K562 (cell line): ENCODE results near the gene CHD5. TPM values are rescaled to one million over a fixed set of nuclear protein-coding genes. Genes with fewer than 3 reads are reported as not detected.

ENCODE experiments used
- ATAC-seq: fragments of 200-7000 bp; cut with Tn5 transposase; 3 replicates; pipeline ENCODE4 v1.9.1; 2020; ENCODE audit warnings: moderate library complexity
- BruUV-seq: library from RNA; stranded (reverse); fragments of 400-500 nt; replicated peaks from 2 replicates; lab custom pipeline; 2021; lab: Mats Ljungman, UMichigan
- CTCF ChIA-PET: fragments of 300-600 bp; formaldehyde crosslinking; extraction: SDS; loops from one replicate; lab custom pipeline; 2021; ENCODE audit warnings: low intra/inter-chr PET ratio; lab: Yijun Ruan, JAX
- POLR2A ChIA-PET: fragments of 300-600, 350-650 bp; sonication (Branson Sonifier 250); formaldehyde crosslinking; extraction: SDS; loops from one replicate; lab custom pipeline; 2021; ENCODE audit warnings: antibody characterized with exemption, inconsistent platforms; lab: Yijun Ruan, JAX
- DNase-seq, 4 experiments: peaks; one replicate each; pipeline versions ENCODE4 v3.0.0 to v3.0.0-alpha.2; 2011 to 2018; ENCODE audit warnings: low spot score in 3 of 4, mixed read lengths in 3 of 4; ENCODE audit errors: extremely low read depth in 1 of 4
- FAIRE-seq: peaks from 2 replicates; lab custom pipeline; 2011; peaks lifted over from hg19 to GRCh38; lab: Jason Lieb, UNC
- H2AFZ ChIP-seq: 2 replicates; pipeline ENCODE4 v1.6.0; 2011; ENCODE audit warnings: low read depth, low read length, control low read depth, inconsistent platforms
- H3K27ac ChIP-seq: fragments of 200-600 bp; 3 replicates; pipeline ENCODE4 v1.8.0; 2011; ENCODE audit warnings: low read depth, mild to moderate bottlenecking, control low read depth, inconsistent platforms, low read length, moderate library complexity, mixed read lengths; ENCODE audit errors: extremely low read depth
- H3K27me3 ChIP-seq, 2 experiments: fragments of 300-600 bp in 1 of 2; 2 replicates in 1 of 2; 3 replicates in 1 of 2; pipeline versions ENCODE4 v1.6.0 to v1.8.0; 2011; ENCODE audit warnings: inconsistent platforms in 2 of 2, low read length in 2 of 2, mild to moderate bottlenecking in 1 of 2, mixed read lengths in 1 of 2, moderate library complexity in 1 of 2; ENCODE audit not compliant: control insufficient read depth in 2 of 2, insufficient read depth in 2 of 2
- H3K36me3 ChIP-seq: fragments of 300-600 bp; 3 replicates; pipeline ENCODE4 v1.8.0; 2011; ENCODE audit warnings: mild to moderate bottlenecking, low read length, inconsistent platforms; ENCODE audit not compliant: control insufficient read depth, insufficient read depth
- H3K4me1 ChIP-seq, 2 experiments: fragments of 200-600 bp in 1 of 2; replicated peaks in 1 of 2; 2 replicates in 1 of 2; 3 replicates in 1 of 2; pipeline versions ENCODE4 v1.5.1 to v1.8.0; 2011; ENCODE audit warnings: inconsistent platforms in 2 of 2, low read length in 2 of 2, mild to moderate bottlenecking in 1 of 2, mixed read lengths in 1 of 2, moderate library complexity in 1 of 2; ENCODE audit not compliant: control insufficient read depth in 2 of 2, insufficient read depth in 2 of 2
- H3K4me2 ChIP-seq: 2 replicates; pipeline ENCODE4 v1.6.1; 2011; ENCODE audit warnings: low read length, control low read depth, inconsistent platforms, mixed read lengths; ENCODE audit not compliant: insufficient read depth
- H3K4me3 ChIP-seq: fragments of 200-600 bp; sonication (generic), shearing (Covaris generic); 2 replicates; pipeline ENCODE4 v1.5.1; 2016; ENCODE audit warnings: control low read depth, inconsistent platforms
- H3K79me2 ChIP-seq: fragments of 200-600 bp; 3 replicates; pipeline ENCODE4 v1.8.0; 2011; ENCODE audit warnings: low read length, inconsistent platforms; ENCODE audit not compliant: control insufficient read depth, insufficient read depth
- H3K9ac ChIP-seq, 2 experiments: 2 replicates each; pipeline versions ENCODE4 v1.6.0 to v1.6.1; 2011; ENCODE audit warnings: low read depth in 2 of 2, low read length in 2 of 2, control low read depth in 1 of 2, inconsistent platforms in 1 of 2, mild to moderate bottlenecking in 1 of 2, mixed read lengths in 1 of 2; ENCODE audit not compliant: insufficient read depth in 1 of 2
- H3K9me1 ChIP-seq: one replicate; pipeline ENCODE4 v1.6.0; 2011; ENCODE audit warnings: inconsistent platforms, mild to moderate bottlenecking, low read length, moderate library complexity; ENCODE audit not compliant: control insufficient read depth, insufficient read depth
- H3K9me3 ChIP-seq: replicated peaks from 2 replicates; pipeline ENCODE4 v1.5.1; 2011; ENCODE audit warnings: low read depth, low read length, inconsistent platforms; ENCODE audit not compliant: control insufficient read depth, insufficient read depth
- H4K20me1 ChIP-seq: replicated peaks from 2 replicates; pipeline ENCODE4 v1.6.1; 2011; ENCODE audit warnings: low read length, inconsistent platforms, mixed read lengths; ENCODE audit not compliant: control insufficient read depth, insufficient read depth
- NRF1 ChIP-seq, 2 experiments: fragments of 450-650 bp; IDR thresholded peaks in 1 of 2; conservative IDR thresholded peaks in 1 of 2; 2 replicates each; pipeline ENCODE4 v1.6.1; 2014; ENCODE audit warnings: mild to moderate bottlenecking in 2 of 2
- SRSF3 ChIP-seq: fragments of 200-400 bp; formaldehyde crosslinking; IDR thresholded peaks from 2 replicates; pipeline ENCODE4 v1.6.1; 2016; ENCODE audit warnings: mild to moderate bottlenecking, low read length, moderate library complexity; ENCODE audit not compliant: insufficient read depth
- YBX1 ChIP-seq: fragments of 450-650 bp; IDR thresholded peaks from 2 replicates; pipeline ENCODE4 v1.7.1; 2016; ENCODE audit warnings: mild to moderate bottlenecking
- ZNF12 ChIP-seq: sonication (generic); formaldehyde crosslinking; IDR thresholded peaks from 2 replicates; pipeline ENCODE4 v1.4.0; 2020; ENCODE audit warnings: mild to moderate bottlenecking, missing genetic modification reagents
- ZNF280B ChIP-seq: fragments of 250-450 bp; sonication (Bioruptor Pico); IDR thresholded peaks from 2 replicates; pipeline ENCODE4 v1.5.1; 2021; ENCODE audit warnings: mild to moderate bottlenecking
- WGBS: fragments of 100-300 bp; shearing (Covaris generic); methylation state at CpG from one replicate; pipeline ENCODE4 v1.1.6; 2016; ENCODE audit warnings: low coverage, mixed read lengths; ENCODE audit not compliant: insufficient coverage; ENCODE audit errors: missing lambda C conversion rate; 5-methylcytosine and 5-hydroxymethylcytosine counted together
- in situ Hi-C: fragments of 300-500 bp; cut with MboI; formaldehyde crosslinking; loops from 4 replicates; pipeline ENCODE4 v1.15.0; 2018; ENCODE audit warnings: inconsistent platforms, mixed read lengths
- intact Hi-C: fragments of 100-400 bp; cut with micrococcal nuclease; formaldehyde crosslinking; loops from 2 replicates; pipeline ENCODE4 v1.14.2; 2022
- polyA plus RNA-seq, 8 experiments: library from polyadenylated mRNA; depleted of rRNA in 4 of 8; stranded (reverse) in 5 of 8; unstranded in 3 of 8; fragments of >200 nt; fragmentation: Nextera tagmentation in 2 of 8; fragmentation: Illumina TruSeq in 1 of 8; extraction: Ambion mirVana in 2 of 8; extraction: Trizol in 1 of 8; gene quantifications; 2 replicates each; pipeline versions ENCODE4 v1.2.1 to v1.2.3, GENCODE V29; 2011 to 2014; ENCODE audit warnings: inconsistent platforms in 1 of 8, missing spikeins in 1 of 8
- total RNA-seq, 7 experiments: library from RNA; depleted of rRNA in 6 of 7; stranded (reverse); fragments of >200 nt in 6 of 7; fragmentation: Illumina TruSeq in 2 of 7; extraction: Trizol in 2 of 7; gene quantifications; 2 replicates each; pipeline versions ENCODE4 v1.2.1 to v1.2.3, GENCODE V29; 2011 to 2021; ENCODE audit warnings: low replicate concordance in 1 of 7
- TF ChIP-seq, protein P1 (sequence below): fragments of 250-450 bp; sonication (Bioruptor Pico); IDR thresholded peaks from 2 replicates; pipeline ENCODE4 v1.8.0; 2021; ENCODE audit warnings: moderate library complexity, mild to moderate bottlenecking, inconsistent platforms

CHD5 gene
- total and polyA plus RNA-seq, 9 of the 15 experiments (the other 6 are each of a cell fraction or from before 2014, with no cell fraction given) = 0.03 to 0.52 (median 0.11) TPM; not detected in 2

DNA sequence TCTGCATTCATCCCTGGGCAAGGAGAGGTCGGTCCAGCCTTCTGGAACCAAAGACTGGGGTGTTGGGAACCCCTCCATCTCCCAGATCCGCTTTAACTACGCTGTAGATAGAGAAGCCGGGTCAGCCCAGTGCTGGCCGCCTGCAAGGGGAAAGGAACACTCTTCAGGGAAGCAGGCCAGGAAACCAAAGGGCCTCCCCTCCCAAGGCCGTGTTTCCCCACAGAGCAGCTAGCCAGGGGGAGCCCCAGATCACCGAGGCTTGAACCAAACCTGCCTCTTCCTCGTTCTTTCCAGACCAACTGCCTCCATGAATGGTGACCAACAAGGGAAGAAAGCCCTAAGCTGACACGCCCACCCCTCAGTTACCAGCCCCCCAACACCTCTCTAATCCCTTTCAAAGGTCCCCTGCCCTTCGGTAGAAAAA lies 1.2 kb upstream of the CHD5 start:
- in situ Hi-C loops = no loop called here
- Histone ChIP-seq H3K79me2 (peaks cover 4% of the 10 kb centered on the region; the same call in 1 of the 3 replicates), H3K9me1 (peaks cover 5% of the 10 kb centered on the region)
- DNase-seq (no peak), FAIRE-seq (no peak)
- POLR2A ChIA-PET = interaction anchor here (0.6 to 1.0 kb wide), 2 partner anchors 14 to 48 kb away, joined by 3 read pairs; no protein-coding TSS in a partner anchor
- TF ChIP-seq ZNF12 (CRISPR knock-in tag) = no peak
- TF ChIP-seq SRSF3 = no peak
- TF ChIP-seq YBX1 = no peak
- TF ChIP-seq NRF1 (conservative IDR thresholded peaks at IDR 0.05 in 1 of 2, IDR thresholded peaks at IDR 0.05 in 1 of 2) = no peak
- TF ChIP-seq ZNF280B (CRISPR knock-in tag) = no peak
- TF ChIP-seq, protein P1, sequence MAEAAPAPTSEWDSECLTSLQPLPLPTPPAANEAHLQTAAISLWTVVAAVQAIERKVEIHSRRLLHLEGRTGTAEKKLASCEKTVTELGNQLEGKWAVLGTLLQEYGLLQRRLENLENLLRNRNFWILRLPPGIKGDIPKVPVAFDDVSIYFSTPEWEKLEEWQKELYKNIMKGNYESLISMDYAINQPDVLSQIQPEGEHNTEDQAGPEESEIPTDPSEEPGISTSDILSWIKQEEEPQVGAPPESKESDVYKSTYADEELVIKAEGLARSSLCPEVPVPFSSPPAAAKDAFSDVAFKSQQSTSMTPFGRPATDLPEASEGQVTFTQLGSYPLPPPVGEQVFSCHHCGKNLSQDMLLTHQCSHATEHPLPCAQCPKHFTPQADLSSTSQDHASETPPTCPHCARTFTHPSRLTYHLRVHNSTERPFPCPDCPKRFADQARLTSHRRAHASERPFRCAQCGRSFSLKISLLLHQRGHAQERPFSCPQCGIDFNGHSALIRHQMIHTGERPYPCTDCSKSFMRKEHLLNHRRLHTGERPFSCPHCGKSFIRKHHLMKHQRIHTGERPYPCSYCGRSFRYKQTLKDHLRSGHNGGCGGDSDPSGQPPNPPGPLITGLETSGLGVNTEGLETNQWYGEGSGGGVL (CRISPR knock-in tag) = no peak
- TF ChIP-seq, all 486 proteins: peak for 0
- Histone ChIP-seq H3K27ac (no peak overlapping the region), H2AFZ (no peak overlapping the region), H3K4me3 (no peak overlapping the region), H3K4me1 (peaks cover 3 to 14% of the 10 kb centered on the region in 2 experiments; a peak in 3 of 5 replicates), H3K9me3 (no peaks in the 10 kb centered on the region), H3K9ac (peak overlapping the region in 1 of 2 experiments; percentile 19; a peak in 1 of 4 replicates), H4K20me1 (peaks cover 46% of the 10 kb centered on the region), H3K36me3 (peaks cover 20% of the 10 kb centered on the region), H3K4me2 (no peak overlapping the region), H3K27me3 (peaks cover 0 to 7% of the 10 kb centered on the region in 2 experiments; a peak in 1 of 5 replicates)
- ATAC-seq = no peak
- 39% methylated on average over 10 of the region's 10 CpGs for WGBS
- CTCF ChIA-PET = no interaction called here
- intact Hi-C loops = no loop called here
- BruUV-seq = no TSS peak
